Gastrocnemius medialis (tissue), 4 donors: ENCODE data around the gene PAOX. TPM values are rescaled to one million over a fixed set of nuclear protein-coding genes. Genes with fewer than 3 reads are reported as not detected.
A peak's percentile ranks its signal among the peaks of the same experiment; 100 is the strongest.

Experiments used
- ATAC-seq, 2 donors: fragments of 150-250 bp; one replicate each; pipeline ENCODE4 v1.9.1; 2016
- DNase-seq, 2 donors: peaks; one replicate each; pipeline ENCODE4 v3.0.0-alpha.2; 2019
- H3K27ac ChIP-seq, 4 donors: fragments of 200-600 bp; sonication (generic); 1 replicate in 1 of 4; 2 replicates in 3 of 4; pipeline ENCODE4 v1.5.1; 2016 to 2018; ENCODE audit warnings: mild to moderate bottlenecking in 2 of 4, moderate library complexity in 1 of 4
- H3K27me3 ChIP-seq, 3 donors: fragments of 200-600 bp; sonication (generic) in 2 of 3; 1 replicate in 1 of 3; 2 replicates in 2 of 3; pipeline versions ENCODE4 v1.5.1 to v1.6.0; 2016 to 2019; ENCODE audit warnings: mild to moderate bottlenecking in 1 of 3, moderate library complexity in 1 of 3
- H3K36me3 ChIP-seq, 2 donors: fragments of 200-600 bp; sonication (generic) in 1 of 2; one replicate each; pipeline ENCODE4 v1.5.1; 2017 to 2018
- H3K4me1 ChIP-seq, 2 donors: fragments of 200-600 bp; sonication (generic) in 1 of 2; one replicate each; pipeline ENCODE4 v1.5.1; 2016 to 2017; ENCODE audit warnings: mild to moderate bottlenecking in 2 of 2
- H3K4me3 ChIP-seq, 4 donors: fragments of 200-600 bp; sonication (generic) in 3 of 4; 1 replicate in 1 of 4; 2 replicates in 3 of 4; pipeline ENCODE4 v1.5.1; 2016 to 2019; ENCODE audit warnings: mild to moderate bottlenecking in 2 of 4
- H3K9me3 ChIP-seq, 3 donors: fragments of 200-600 bp; sonication (generic) in 2 of 3; 1 replicate in 1 of 3; 2 replicates in 2 of 3; pipeline ENCODE4 v1.5.1; 2016 to 2019
- POLR2A ChIP-seq, 2 donors: fragments of 450-650 bp; IDR thresholded peaks; one replicate each; pipeline ENCODE4 v1.6.1; 2017; ENCODE audit warnings: antibody characterized with exemption in 2 of 2, mild to moderate bottlenecking in 2 of 2, moderate library complexity in 2 of 2
- in situ Hi-C, 4 donors: fragments of 200-750 bp; cut with MboI; loops; one replicate each; pipeline versions ENCODE4 v1.15.0 to v1.8.0; 2017; ENCODE audit warnings: low sequenced_read_pairs in 4 of 4
- intact Hi-C: fragments of 100-400 bp; cut with DNase I; formaldehyde crosslinking; loops from one replicate; pipeline ENCODE4 v1.15.1; 2023; ENCODE audit warnings: low total_unique reads
- total RNA-seq, 4 donors: library from RNA; depleted of rRNA; stranded (reverse); fragments of >200 nt; gene quantifications; one replicate each; pipeline versions ENCODE4 v1.1.0 to v1.2.3, GENCODE V29; 2016
- TF ChIP-seq, protein P1 (sequence below), 5 experiments: fragments of 450-650 bp in 3 of 5; fragments of 200-600 bp in 2 of 5; sonication (generic) in 2 of 5; IDR thresholded peaks in 4 of 5; conservative IDR thresholded peaks in 1 of 5; 1 replicate in 4 of 5; 2 replicates in 1 of 5; pipeline ENCODE4 v1.5.1; 2016 to 2019; ENCODE audit warnings: antibody characterized with exemption in 5 of 5, mild to moderate bottlenecking in 3 of 5, moderate library complexity in 3 of 5

The PAOX gene
- total RNA-seq, 4 donors from 2014 or later: 4.9 to 7.7 (median 6.7) TPM

DNA sequence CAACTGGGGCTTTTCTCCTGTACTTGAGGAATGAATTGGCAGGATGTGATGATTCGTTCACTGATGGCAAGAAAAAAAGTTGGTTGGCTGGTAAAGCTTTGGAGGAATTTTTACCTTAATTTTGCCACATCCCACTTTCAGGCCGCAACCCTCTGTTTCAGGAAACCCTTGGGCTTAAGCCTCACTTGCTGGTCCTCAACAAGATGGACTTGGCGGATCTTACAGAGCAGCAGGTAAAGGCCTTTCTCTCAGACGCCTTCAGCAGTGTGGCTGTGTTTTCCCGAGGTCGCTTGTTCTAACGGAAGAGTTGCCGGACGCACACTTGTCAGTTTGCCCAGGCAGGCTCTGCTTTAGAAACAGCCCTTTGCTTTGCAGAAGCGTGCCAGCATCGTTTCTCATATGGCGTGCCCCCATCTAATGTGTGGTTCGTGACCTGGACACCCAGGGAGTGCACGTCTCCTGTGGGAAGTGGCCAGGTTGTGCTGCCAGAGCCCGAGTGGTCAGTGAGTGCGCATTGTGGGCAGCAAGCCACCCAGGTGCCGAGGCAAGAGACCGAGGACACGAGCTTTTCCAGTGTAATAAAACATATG, 17.1 kb downstream of the PAOX start:
- in situ Hi-C loops (no loop called here), intact Hi-C loops (no loop called here)
- peaks cover 9 to 11% of the 10 kb centered on the region in 2 donors for H3K4me1 ChIP-seq
- no peak for TF ChIP-seq POLR2A (IDR thresholded peaks at IDR 0.05)
- TF ChIP-seq, protein P1, sequence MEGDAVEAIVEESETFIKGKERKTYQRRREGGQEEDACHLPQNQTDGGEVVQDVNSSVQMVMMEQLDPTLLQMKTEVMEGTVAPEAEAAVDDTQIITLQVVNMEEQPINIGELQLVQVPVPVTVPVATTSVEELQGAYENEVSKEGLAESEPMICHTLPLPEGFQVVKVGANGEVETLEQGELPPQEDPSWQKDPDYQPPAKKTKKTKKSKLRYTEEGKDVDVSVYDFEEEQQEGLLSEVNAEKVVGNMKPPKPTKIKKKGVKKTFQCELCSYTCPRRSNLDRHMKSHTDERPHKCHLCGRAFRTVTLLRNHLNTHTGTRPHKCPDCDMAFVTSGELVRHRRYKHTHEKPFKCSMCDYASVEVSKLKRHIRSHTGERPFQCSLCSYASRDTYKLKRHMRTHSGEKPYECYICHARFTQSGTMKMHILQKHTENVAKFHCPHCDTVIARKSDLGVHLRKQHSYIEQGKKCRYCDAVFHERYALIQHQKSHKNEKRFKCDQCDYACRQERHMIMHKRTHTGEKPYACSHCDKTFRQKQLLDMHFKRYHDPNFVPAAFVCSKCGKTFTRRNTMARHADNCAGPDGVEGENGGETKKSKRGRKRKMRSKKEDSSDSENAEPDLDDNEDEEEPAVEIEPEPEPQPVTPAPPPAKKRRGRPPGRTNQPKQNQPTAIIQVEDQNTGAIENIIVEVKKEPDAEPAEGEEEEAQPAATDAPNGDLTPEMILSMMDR (IDR thresholded peaks at IDR 0.05 in 4 of 5, conservative IDR thresholded peaks at IDR 0.05 in 1 of 5): no peak
- peaks cover 0 to 48% of the 10 kb centered on the region in 2 donors for H3K36me3 ChIP-seq
- no peaks in the 10 kb centered on the region for H3K9me3 ChIP-seq
- H3K4me3 ChIP-seq: no peak overlapping the region
- ATAC-seq (no peak), DNase-seq (no peak)
- no peak overlapping the region for H3K27ac ChIP-seq
- no peaks in the 10 kb centered on the region for H3K27me3 ChIP-seq

DNA sequence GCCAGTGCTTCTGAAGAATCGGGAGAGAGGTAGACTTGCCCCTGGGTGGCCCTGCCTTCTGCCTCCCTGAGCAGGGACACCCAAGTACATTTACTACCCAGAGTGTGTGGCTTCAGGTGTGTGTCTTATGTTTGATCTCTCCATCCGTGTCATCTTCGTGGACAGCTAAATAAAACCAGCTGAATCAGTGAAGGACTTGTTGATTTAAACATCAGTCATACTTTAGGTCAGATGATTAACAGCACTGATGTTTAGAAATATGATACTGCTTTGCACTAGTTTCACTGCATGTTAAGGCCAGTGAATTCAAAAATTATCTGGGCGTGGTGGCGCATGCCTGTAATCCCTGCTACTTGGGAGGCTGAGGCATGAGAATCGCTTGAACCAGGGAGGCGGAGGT, 18.9 kb downstream of the PAOX start:
- no peak for ATAC-seq
- DNase-seq: no peak
- in situ Hi-C loops: no loop called here
- no peak for TF ChIP-seq POLR2A (IDR thresholded peaks at IDR 0.05)
- TF ChIP-seq, protein P1 (IDR thresholded peaks at IDR 0.05 in 4 of 5, conservative IDR thresholded peaks at IDR 0.05 in 1 of 5): no peak
- Histone ChIP-seq H3K36me3 (peaks cover 0 to 65% of the 10 kb centered on the region in 2 donors), H3K27ac (no peak overlapping the region), H3K9me3 (no peaks in the 10 kb centered on the region), H3K4me1 (peaks cover 9 to 11% of the 10 kb centered on the region in 2 donors), H3K4me3 (no peak overlapping the region), H3K27me3 (no peaks in the 10 kb centered on the region)
- intact Hi-C loops: no loop called here

DNA sequence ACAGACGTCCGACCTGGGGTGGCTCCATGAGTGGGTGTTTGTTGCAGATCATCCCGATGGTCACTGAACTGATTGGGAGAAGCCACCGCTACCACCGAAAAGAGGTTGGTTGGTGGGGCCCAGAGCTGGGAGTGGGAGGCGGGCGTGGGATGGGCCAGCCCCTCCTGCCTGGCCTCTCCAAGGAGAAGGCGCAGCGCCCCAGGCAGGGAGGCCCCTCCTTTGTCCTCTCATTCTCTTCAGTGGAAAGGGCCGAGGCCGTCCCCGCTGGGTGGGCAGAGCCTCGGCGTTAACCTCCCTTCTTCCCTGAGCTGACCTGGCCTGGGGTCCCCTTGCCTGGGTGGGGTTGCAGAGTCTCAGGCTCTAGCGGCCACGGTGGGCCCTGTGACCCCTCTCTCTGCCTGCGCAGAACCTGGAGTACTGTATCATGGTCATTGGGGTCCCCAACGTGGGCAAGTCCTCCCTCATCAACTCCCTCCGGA, 20.1 kb downstream of the PAOX start:
- H3K36me3 ChIP-seq: peaks cover 0 to 74% of the 10 kb centered on the region in 2 donors
- in situ Hi-C loops: no loop called here
- no peaks in the 10 kb centered on the region for H3K9me3 ChIP-seq
- intact Hi-C loops: no loop called here
- H3K27me3 ChIP-seq: no peaks in the 10 kb centered on the region
- ATAC-seq (no peak), DNase-seq (no peak)
- TF ChIP-seq, protein P1 (IDR thresholded peaks at IDR 0.05 in 4 of 5, conservative IDR thresholded peaks at IDR 0.05 in 1 of 5): no peak
- TF ChIP-seq POLR2A (IDR thresholded peaks at IDR 0.05): no peak
- peaks cover 8 to 9% of the 10 kb centered on the region in 2 donors for H3K4me1 ChIP-seq
- no peak overlapping the region for H3K4me3 ChIP-seq
- no peak overlapping the region for H3K27ac ChIP-seq

DNA sequence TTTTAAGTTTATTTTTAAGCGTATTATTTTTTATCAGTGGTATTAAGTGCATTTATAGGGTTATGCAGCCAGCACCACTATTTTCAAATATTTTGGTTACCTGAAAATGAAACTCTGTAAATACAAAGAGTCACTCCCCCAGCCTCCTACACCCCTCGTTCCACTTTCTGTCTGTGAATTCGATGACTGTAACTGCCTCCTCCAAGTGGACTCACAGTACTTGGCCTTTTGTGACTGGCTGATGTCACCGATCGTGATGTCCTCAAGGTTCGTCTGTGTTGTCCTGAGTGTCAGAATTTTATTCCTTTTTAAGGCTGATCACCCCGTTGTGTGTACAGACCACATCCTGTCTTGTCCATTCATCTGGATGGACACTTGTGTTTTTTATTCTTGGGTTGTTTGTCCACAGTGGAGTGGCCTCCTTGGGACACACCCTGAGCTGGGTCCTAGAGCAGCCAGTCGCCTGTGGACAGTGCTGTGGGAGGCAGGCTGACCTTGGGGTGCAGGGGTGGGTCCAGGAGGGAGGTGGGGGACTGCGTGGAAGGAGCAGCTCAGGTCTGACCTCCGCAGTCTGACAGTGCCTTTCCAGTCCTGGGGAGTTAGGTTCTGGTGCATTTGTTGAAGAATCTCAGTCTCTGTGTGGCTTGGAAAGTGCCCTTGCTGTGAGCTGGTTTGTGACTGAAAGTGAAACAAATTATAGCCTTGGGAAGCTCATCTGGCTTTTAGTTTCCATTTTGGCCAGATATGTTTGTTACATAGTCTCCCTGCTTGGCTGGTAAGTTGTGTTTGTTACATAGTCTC, 21.8 kb downstream of the PAOX start:
- peak in 1 of 2 donors; percentile 3 for DNase-seq
- H3K9me3 ChIP-seq: no peaks in the 10 kb centered on the region
- TF ChIP-seq, protein P1 (IDR thresholded peaks at IDR 0.05 in 4 of 5, conservative IDR thresholded peaks at IDR 0.05 in 1 of 5): no peak
- TF ChIP-seq POLR2A (IDR thresholded peaks at IDR 0.05): no peak
- H3K4me3 ChIP-seq: no peak overlapping the region
- no peaks in the 10 kb centered on the region for H3K27me3 ChIP-seq
- in situ Hi-C loops: no loop called here
- intact Hi-C loops: loop anchor here (1.0 kb wide), 1 partner anchor 44 kb away; no protein-coding TSS in a partner anchor
- H3K36me3 ChIP-seq: peaks cover 0 to 72% of the 10 kb centered on the region in 2 donors
- no peaks in the 10 kb centered on the region for H3K4me1 ChIP-seq
- H3K27ac ChIP-seq: no peak overlapping the region
- ATAC-seq: no peak
